ENCODE data around the gene SPINK1.

- TF ChIP-seq, protein P1, sequence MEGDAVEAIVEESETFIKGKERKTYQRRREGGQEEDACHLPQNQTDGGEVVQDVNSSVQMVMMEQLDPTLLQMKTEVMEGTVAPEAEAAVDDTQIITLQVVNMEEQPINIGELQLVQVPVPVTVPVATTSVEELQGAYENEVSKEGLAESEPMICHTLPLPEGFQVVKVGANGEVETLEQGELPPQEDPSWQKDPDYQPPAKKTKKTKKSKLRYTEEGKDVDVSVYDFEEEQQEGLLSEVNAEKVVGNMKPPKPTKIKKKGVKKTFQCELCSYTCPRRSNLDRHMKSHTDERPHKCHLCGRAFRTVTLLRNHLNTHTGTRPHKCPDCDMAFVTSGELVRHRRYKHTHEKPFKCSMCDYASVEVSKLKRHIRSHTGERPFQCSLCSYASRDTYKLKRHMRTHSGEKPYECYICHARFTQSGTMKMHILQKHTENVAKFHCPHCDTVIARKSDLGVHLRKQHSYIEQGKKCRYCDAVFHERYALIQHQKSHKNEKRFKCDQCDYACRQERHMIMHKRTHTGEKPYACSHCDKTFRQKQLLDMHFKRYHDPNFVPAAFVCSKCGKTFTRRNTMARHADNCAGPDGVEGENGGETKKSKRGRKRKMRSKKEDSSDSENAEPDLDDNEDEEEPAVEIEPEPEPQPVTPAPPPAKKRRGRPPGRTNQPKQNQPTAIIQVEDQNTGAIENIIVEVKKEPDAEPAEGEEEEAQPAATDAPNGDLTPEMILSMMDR (IDR thresholded peaks at IDR 0.05), result no peak
- TF ChIP-seq CEBPB (IDR thresholded peaks at IDR 0.05) (no peak), POLR2A (IDR thresholded peaks at IDR 0.05; ENCODE audit: low read length) (no peak), EP300 (IDR thresholded peaks at IDR 0.05) (no peak)
Observed at GRCh38 chr5:147780924-147781573, 50.4 kb downstream of the SPINK1 start.

All from A549 (cell line).